Activated T-helper 1 cell treated with anti-CD3 and anti-CD28 coated beads, Interleukin-12 subunit alpha, Interleukin-12 subunit beta, Interleukin-2, Interleukin-4 antibody, amounts not matched to agents 30 ng/mL and 10 ng/mL and 1 ng/mL, durations not matched to agents 14 hours and 24 hours and 36 hours (primary cell): ENCODE results near the gene C12orf42. TPM values are rescaled to one million over a fixed set of nuclear protein-coding genes. Genes with fewer than 3 reads are reported as not detected.

ENCODE experiments used
- DNase-seq: peaks from one replicate; pipeline ENCODE4 v3.0.0; 2021; ENCODE audit warnings: low spot score
- H3K27ac Mint-ChIP-seq: one replicate; pipeline ENCODE4 v1.8.0; 2021; ENCODE audit warnings: mild to moderate bottlenecking, mixed read lengths
- H3K27me3 Mint-ChIP-seq: one replicate; pipeline ENCODE4 v1.8.0; 2022; ENCODE audit warnings: mild to moderate bottlenecking, moderate library complexity, mixed read lengths; ENCODE audit not compliant: insufficient read depth
- H3K36me3 Mint-ChIP-seq: one replicate; pipeline ENCODE4 v1.8.0; 2021; ENCODE audit warnings: low read depth, mixed read lengths
- H3K4me1 Mint-ChIP-seq: one replicate; pipeline ENCODE4 v1.8.0; 2021; ENCODE audit warnings: low read depth, mixed read lengths
- H3K4me3 Mint-ChIP-seq: one replicate; pipeline ENCODE4 v1.8.0; 2021; ENCODE audit warnings: mild to moderate bottlenecking, moderate library complexity, mixed read lengths
- H3K9me3 Mint-ChIP-seq: one replicate; pipeline ENCODE4 v1.8.0; 2021; ENCODE audit warnings: mixed read lengths
- intact Hi-C: fragments of 100-400 bp; cut with micrococcal nuclease; formaldehyde crosslinking; loops from one replicate; pipeline ENCODE4 v1.15.1; 2024
- total RNA-seq: library from RNA; stranded (reverse); gene quantifications from 2 replicates; pipeline ENCODE4 v1.2.3, GENCODE V29; 2022

Gene C12orf42
- not detected in 2 replicates for total RNA-seq

DNA sequence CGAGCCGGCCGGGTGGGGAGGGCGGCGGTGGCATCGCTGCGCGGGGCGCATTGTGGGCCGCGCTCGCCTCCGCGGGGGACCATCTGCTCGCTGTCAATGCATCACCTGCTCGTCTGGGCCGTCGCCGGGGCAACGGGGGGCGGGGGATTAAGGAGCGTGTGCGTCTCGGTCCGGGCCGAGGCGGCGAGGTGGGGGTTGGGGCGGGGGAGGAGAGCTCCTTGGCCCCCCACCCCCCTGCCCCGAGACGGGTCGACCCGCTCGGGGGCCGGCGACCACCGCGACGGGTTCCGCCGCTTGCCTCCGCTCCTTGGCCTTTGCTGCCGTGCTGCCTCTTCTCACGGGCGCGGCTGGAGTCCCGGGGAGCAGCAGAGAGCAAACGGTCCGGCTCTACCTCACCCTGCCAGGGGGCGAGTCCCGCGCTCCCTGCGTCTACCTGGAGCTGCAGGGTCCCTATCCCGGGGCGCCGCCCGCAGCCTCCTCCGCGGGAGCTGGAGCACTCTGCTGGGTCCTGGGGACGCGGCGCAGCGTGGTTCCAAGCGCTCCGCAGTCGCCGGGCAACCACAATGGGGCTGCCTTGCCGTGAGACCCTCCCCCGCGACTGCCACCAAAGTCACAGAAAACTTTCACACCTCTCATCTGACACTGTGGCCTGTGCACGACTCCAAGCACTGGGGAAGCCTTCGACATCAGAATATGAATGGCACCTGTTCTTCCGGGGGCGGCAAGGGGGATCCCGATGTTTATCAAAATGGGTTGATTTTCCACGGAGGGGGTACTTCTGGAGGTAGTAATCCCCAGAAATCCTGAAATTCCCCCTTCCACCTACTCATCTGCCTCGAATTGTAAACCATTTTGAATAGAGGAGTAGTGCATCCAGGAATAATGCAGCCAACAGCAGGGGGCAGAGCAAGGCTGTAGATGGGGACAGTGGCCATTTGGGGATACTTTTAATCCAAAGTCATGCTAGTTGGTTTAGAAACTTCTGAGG is at the start of gene C12orf42:
Gene C12orf42 (minus strand): TSS at position 500 of the 988 bp plus-strand sequence. CDS start 17,542 bp downstream, outside the sequence.
- H3K36me3 Mint-ChIP-seq, result peaks cover 2% of the 10 kb centered on the region
- peak; percentile 16 for DNase-seq
- peaks cover 28% of the 10 kb centered on the region for H3K27me3 Mint-ChIP-seq
- H3K27ac Mint-ChIP-seq, result peak within 1 kb of the TSS; percentile 53
- H3K4me1 Mint-ChIP-seq, result peaks cover 27% of the 10 kb centered on the region
- intact Hi-C loops, result loop anchor here (1.0 to 5.0 kb wide), 7 partner anchors 10 to 1612 kb away; partner anchors contain the start of gene WASHC4
- peak within 1 kb of the TSS; percentile 70 for H3K4me3 Mint-ChIP-seq
- H3K9me3 Mint-ChIP-seq, result peaks cover 11% of the 10 kb centered on the region

DNA sequence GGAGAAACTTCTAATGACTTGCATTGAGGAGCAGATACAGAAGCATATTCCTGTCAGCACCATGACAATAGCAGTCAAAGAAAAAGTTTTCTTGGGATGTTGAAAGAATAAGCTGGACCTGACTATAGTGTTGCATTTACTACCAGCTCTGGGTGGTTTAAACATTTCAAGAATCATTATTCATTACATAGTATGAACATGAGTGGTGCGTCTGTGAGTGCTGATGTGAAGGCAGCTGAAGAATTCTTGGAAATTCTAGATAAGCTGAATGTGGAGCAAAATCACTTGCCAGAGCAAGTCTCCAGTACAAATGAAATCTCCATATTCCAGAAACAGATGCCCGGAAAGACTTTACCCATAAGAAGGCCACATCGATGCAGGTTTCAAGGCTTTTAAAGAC is 46.3 kb upstream of the C12orf42 start:
- Mint-ChIP-seq H3K36me3 (no peaks in the 10 kb centered on the region), H3K27me3 (peaks cover 14% of the 10 kb centered on the region), H3K4me1 (no peaks in the 10 kb centered on the region), H3K9me3 (no peaks in the 10 kb centered on the region), H3K27ac (no peak overlapping the region), H3K4me3 (no peak overlapping the region)
- intact Hi-C loops, result loop anchor here (10.0 kb wide), 1 partner anchor 517 kb away; no protein-coding TSS in a partner anchor
- no peak for DNase-seq

DNA sequence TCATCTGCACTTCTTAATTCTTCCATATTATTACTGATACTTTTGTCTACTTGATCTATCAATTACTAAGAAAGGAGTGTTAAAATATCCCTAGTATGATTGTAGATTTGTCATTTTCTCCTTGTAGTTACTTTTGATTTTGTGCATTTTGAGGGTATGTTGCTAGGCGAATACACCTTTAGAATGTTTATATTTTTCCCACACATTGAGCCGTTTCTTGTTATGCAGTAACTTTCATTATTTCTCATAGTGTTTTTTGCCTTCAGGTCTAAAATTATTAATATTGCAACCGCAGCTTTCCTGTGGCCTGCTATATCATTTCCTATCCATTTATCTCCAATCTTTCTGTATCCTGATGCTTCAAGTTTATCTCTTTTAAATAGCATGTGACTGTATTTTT is 44.6 kb upstream of the C12orf42 start:
- Mint-ChIP-seq H3K27ac (no peak overlapping the region), H3K27me3 (peaks cover 15% of the 10 kb centered on the region), H3K4me3 (no peak overlapping the region), H3K4me1 (no peaks in the 10 kb centered on the region), H3K36me3 (no peaks in the 10 kb centered on the region), H3K9me3 (no peaks in the 10 kb centered on the region)
- no peak for DNase-seq
- intact Hi-C loops, result loop anchor here (10.0 kb wide), 1 partner anchor 516 kb away; no protein-coding TSS in a partner anchor

DNA sequence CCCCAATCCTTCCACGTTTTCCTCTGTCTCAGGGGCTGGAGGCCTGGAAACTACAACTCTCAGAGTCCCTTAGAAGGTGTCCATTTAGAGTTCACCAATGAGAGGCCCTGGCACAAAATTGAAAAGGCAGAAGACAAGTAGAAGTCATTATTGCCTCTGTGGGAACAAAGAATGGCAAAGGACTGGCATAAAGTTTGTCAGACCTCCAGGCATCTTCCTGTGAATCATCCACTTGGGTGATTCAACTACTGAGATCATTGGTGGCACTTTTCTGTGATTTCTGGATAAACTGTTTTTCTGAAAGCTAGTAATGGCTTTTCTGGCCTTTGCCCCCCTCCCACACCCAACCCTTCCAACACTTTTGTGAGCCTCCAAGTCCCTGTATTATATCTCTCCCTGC is 42.6 kb upstream of the C12orf42 start:
- H3K36me3 Mint-ChIP-seq, result no peaks in the 10 kb centered on the region
- no peak overlapping the region for H3K27ac Mint-ChIP-seq
- H3K4me3 Mint-ChIP-seq, result no peak overlapping the region
- peaks cover 11% of the 10 kb centered on the region for H3K27me3 Mint-ChIP-seq
- DNase-seq, result no peak
- no peaks in the 10 kb centered on the region for H3K9me3 Mint-ChIP-seq
- no peaks in the 10 kb centered on the region for H3K4me1 Mint-ChIP-seq
- intact Hi-C loops, result no loop called here

DNA sequence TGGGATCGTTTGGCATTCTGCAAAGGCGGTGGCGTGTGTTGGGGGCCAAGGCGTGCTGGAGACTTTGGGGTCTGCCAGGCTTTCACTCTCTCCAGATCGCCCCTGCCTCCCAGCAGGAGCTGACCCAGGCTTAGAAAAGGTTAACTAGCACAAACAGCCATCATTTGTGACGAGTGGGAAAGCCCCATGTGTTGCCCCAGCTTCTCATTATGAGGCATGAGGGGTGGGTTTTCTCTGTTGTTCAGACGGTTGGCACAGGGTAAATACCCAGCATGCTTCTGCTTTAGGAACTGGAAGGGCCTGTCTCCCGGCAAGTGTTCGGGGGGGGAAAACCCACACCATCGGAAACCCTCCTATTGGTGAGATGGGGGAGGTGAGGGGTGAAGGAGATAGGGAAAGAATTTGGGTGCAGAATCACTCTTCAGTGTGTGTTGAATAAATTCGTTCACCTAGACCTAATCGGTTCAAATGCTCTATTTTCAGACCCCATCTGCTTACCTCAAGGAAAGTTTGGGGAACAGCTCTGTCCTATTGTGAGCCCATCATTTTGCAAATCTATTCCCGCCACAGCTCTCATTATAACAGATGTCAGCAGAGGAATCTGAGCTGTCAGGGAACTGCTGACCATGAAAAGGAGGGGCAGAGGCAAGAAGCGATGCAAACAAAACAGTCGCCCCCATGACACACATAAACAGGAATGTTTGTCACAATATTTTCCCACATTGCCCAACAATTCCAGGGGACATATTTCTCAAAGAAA is 34.7 kb upstream of the C12orf42 start:
- Mint-ChIP-seq H3K4me3 (no peak overlapping the region), H3K9me3 (peaks cover 6% of the 10 kb centered on the region), H3K36me3 (no peaks in the 10 kb centered on the region), H3K27ac (no peak overlapping the region), H3K27me3 (peaks cover 2% of the 10 kb centered on the region), H3K4me1 (no peaks in the 10 kb centered on the region)
- intact Hi-C loops, result no loop called here
- no peak for DNase-seq

DNA sequence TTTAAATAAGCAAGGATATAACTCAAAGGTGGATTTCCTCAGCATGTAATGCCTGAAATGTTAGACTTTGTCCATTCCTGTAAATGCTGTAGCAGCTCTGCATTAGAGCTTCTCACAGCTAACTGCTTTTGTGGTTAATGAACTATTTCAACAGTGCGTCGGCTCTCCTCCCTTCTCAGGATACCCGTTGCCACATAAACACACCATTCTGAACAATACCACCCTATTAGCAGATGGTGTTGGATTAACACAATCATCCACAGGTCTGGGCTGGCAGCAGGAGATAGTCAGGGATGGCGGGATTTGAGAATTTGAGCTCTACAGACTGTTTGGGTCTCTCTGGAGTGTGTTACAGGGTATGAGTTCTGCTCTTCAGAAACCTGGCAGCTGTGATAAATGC is 33.5 kb upstream of the C12orf42 start:
- peaks cover 6% of the 10 kb centered on the region for H3K9me3 Mint-ChIP-seq
- no peak overlapping the region for H3K27ac Mint-ChIP-seq
- H3K27me3 Mint-ChIP-seq, result peaks cover 2% of the 10 kb centered on the region
- H3K36me3 Mint-ChIP-seq, result no peaks in the 10 kb centered on the region
- no peak overlapping the region for H3K4me3 Mint-ChIP-seq
- no peak for DNase-seq
- intact Hi-C loops, result no loop called here
- no peaks in the 10 kb centered on the region for H3K4me1 Mint-ChIP-seq

DNA sequence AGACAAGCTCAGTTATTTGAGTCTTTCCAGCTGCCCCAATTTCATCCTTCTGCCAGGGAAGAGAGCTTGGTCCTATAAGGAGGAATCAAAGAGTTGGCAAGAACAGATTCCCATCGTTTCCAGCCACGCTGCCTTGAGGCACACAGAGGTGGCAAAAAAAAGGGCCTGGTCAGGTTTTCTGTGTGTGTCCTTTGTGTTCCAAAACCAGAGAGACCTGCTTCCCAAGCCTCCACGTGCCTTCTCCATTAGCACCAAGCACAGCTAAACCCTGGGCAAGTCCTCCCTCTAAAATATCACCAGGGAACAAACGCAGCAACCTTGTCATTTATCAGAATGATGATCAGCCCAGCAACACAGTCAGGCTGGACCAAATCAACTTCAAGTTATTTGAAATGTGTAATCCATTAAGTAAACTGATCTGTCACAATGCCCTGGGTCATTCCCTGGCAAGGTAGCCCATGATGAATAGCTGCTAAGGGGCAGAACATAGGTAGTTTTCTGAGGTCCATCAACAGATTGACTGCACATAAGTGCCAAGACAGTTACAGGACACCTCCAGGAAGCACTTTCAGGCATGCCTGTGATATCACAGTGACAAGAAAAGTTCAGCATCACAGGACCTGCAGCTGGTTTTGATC is 28.6 kb upstream of the C12orf42 start:
- no peaks in the 10 kb centered on the region for H3K36me3 Mint-ChIP-seq
- H3K27me3 Mint-ChIP-seq, result peaks cover 3% of the 10 kb centered on the region
- H3K9me3 Mint-ChIP-seq, result peaks cover 9% of the 10 kb centered on the region
- H3K4me3 Mint-ChIP-seq, result no peak overlapping the region
- no peaks in the 10 kb centered on the region for H3K4me1 Mint-ChIP-seq
- intact Hi-C loops, result no loop called here
- no peak for DNase-seq
- no peak overlapping the region for H3K27ac Mint-ChIP-seq

DNA sequence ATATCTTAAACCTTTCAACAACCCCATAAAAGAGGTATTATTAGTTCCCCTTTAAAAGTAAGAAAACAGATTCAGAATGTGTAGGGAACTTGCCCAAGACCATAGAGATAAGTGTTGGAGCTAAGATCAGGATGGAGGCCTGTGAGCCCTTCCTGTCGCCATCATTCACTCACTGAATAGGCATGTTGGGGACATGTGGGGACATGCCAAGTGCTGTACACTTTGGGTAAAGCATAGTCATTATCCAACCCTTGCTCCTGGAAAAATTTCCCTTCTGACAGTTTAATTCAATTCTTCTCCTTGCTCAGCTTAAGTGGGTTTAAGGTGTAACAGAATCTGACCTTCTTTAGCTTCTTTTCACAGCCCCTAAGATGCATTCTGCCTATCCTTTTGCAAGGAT is 28.0 kb upstream of the C12orf42 start:
- H3K9me3 Mint-ChIP-seq, result peaks cover 9% of the 10 kb centered on the region
- no peak overlapping the region for H3K4me3 Mint-ChIP-seq
- peaks cover 3% of the 10 kb centered on the region for H3K27me3 Mint-ChIP-seq
- DNase-seq, result no peak
- H3K27ac Mint-ChIP-seq, result no peak overlapping the region
- no peaks in the 10 kb centered on the region for H3K4me1 Mint-ChIP-seq
- intact Hi-C loops, result no loop called here
- H3K36me3 Mint-ChIP-seq, result no peaks in the 10 kb centered on the region

DNA sequence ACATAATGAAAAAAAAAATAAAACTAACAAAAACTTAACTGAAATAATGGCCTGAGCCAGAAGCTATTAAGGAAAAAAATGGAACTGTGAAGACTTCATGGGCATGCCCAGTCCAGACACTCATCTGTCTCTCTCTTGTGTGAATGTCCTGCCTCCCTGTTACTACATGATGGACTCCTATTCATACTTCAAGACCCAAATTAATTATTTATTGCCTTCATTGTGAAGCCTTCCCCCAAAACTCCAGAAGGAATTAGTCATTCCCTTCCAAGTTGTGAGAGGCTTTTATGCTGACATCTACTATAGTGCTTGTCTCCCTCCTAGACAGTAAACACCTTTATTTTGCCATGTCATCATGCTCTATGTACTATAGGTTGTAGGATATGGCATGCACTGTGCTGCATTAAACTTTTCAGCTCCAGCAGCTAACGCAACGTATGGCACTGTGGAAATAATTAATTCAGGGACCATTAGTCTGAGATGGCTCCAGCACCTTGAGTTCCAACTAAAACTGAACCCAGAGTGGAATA is 25.0 kb upstream of the C12orf42 start:
- intact Hi-C loops, result no loop called here
- Mint-ChIP-seq H3K36me3 (no peaks in the 10 kb centered on the region), H3K4me3 (no peak overlapping the region), H3K27ac (no peak overlapping the region), H3K4me1 (no peaks in the 10 kb centered on the region), H3K27me3 (peaks cover 3% of the 10 kb centered on the region), H3K9me3 (peaks cover 3% of the 10 kb centered on the region)
- DNase-seq, result no peak

DNA sequence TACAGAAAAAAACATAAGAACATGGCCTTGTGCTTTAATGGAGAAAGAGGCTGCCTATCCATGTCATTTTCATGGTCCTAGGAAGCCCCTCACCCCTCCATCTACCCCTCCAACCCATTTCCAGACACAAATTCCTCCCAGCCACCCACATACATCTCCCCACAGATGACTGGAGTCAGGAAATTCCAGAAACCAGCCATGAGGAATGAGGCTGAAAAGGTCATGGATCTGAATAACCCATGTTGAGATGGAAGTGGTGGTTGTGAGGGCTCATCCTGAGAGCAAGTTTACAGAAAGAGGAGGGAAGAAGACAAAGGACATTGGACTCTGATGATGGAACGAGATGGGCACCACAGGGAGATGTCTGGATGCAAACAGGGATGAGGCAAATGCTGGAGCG is 23.9 kb upstream of the C12orf42 start:
- H3K4me3 Mint-ChIP-seq, result no peak overlapping the region
- H3K9me3 Mint-ChIP-seq, result peaks cover 3% of the 10 kb centered on the region
- intact Hi-C loops, result no loop called here
- peaks cover 3% of the 10 kb centered on the region for H3K27me3 Mint-ChIP-seq
- H3K27ac Mint-ChIP-seq, result no peak overlapping the region
- DNase-seq, result no peak
- no peaks in the 10 kb centered on the region for H3K4me1 Mint-ChIP-seq
- no peaks in the 10 kb centered on the region for H3K36me3 Mint-ChIP-seq

DNA sequence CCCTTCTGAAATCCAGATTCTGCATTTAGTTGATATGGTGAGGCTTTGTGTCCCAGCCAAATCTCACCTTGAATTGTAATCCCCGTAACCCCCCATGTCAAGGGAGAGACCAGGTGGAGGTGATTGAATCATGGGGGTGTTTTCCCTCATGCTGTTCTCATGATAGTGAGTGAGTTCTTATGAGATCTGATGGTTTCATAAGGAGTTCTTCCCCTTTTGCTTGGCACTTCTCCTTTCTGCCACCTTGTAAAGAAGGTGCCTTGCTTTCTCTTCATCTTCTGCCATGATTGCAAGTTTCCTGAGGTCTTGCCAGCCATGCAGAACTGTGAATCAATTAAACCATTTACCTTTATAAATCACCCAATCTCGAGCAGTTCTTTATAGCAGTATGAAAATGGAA is 23.1 kb upstream of the C12orf42 start:
- DNase-seq, result no peak
- no peak overlapping the region for H3K4me3 Mint-ChIP-seq
- H3K27me3 Mint-ChIP-seq, result peaks cover 3% of the 10 kb centered on the region
- H3K9me3 Mint-ChIP-seq, result peaks cover 7% of the 10 kb centered on the region
- intact Hi-C loops, result no loop called here
- no peak overlapping the region for H3K27ac Mint-ChIP-seq
- no peaks in the 10 kb centered on the region for H3K36me3 Mint-ChIP-seq
- no peaks in the 10 kb centered on the region for H3K4me1 Mint-ChIP-seq

DNA sequence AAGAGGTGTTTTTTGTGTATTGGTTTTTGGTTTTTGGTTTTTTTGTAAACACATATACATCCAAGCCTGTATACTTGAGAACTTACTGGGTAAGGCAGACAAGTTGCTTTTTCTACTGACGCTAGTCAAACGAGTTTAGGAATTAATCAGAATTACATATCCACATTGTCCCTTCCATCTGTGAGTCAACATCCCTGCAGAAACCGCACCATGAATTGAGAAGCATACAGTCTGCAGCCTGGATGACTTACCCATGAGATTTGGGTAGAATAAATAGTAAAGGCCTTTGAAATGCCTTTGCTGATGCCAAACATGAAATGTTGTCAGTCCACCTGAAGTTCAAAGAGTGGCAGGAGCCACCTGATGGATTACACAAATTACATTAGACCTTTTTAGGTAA is 21.4 kb upstream of the C12orf42 start:
- no peaks in the 10 kb centered on the region for H3K4me1 Mint-ChIP-seq
- DNase-seq, result no peak
- peaks cover 15% of the 10 kb centered on the region for H3K9me3 Mint-ChIP-seq
- H3K4me3 Mint-ChIP-seq, result no peak overlapping the region
- no peaks in the 10 kb centered on the region for H3K36me3 Mint-ChIP-seq
- H3K27me3 Mint-ChIP-seq, result peaks cover 3% of the 10 kb centered on the region
- no peak overlapping the region for H3K27ac Mint-ChIP-seq
- intact Hi-C loops, result no loop called here
